BE2C (cell line): ENCODE measurements around the gene SPATA17.

Experiments
- DNase-seq: peaks from one replicate; pipeline ENCODE4 v3.0.0-alpha.2; 2020
- H3K27me3 ChIP-seq: fragments of 250-450 bp; sonication (Bioruptor Pico); 2 replicates; pipeline ENCODE4 v1.5.1; 2020; ENCODE audit warnings: mild to moderate bottlenecking
- H3K36me3 ChIP-seq: fragments of 250-450 bp; sonication (Bioruptor Pico); 2 replicates; pipeline ENCODE4 v1.5.1; 2020; ENCODE audit warnings: mild to moderate bottlenecking
- H3K4me1 ChIP-seq: fragments of 250-450 bp; sonication (Bioruptor Pico); 2 replicates; pipeline ENCODE4 v1.5.1; 2020
- H3K4me3 ChIP-seq: 2 replicates; pipeline ENCODE4 v1.5.1; 2011; ENCODE audit warnings: low read depth, low read length
- H3K9me3 ChIP-seq: fragments of 250-450 bp; sonication (Bioruptor Pico); 2 replicates; pipeline ENCODE4 v1.5.1; 2020
- CTCF ChIP-seq: IDR thresholded peaks from 2 replicates; pipeline ENCODE4 v1.5.1; 2012; ENCODE audit warnings: mild to moderate bottlenecking, low read depth, low read length

SPATA17 gene

GRCh38 chr1:217791091-217791490, 159.9 kb downstream of the SPATA17 start:
- Histone ChIP-seq H3K4me1 (no peaks in the 10 kb centered on the region), H3K4me3 (no peak overlapping the region), H3K27me3 (no peaks in the 10 kb centered on the region), H3K36me3 (no peaks in the 10 kb centered on the region), H3K9me3 (no peaks in the 10 kb centered on the region)
- TF ChIP-seq CTCF: no peak
- DNase-seq: no peak

GRCh38 chr1:217805792-217806191, 174.6 kb downstream of the SPATA17 start:
- no peak for TF ChIP-seq CTCF
- Histone ChIP-seq H3K4me1 (no peaks in the 10 kb centered on the region), H3K4me3 (no peak overlapping the region), H3K36me3 (no peaks in the 10 kb centered on the region), H3K27me3 (no peaks in the 10 kb centered on the region), H3K9me3 (no peaks in the 10 kb centered on the region; the same call in 1 of the 2 replicates)
- no peak for DNase-seq

- TF ChIP-seq CTCF: no peak
- H3K36me3 ChIP-seq: no peaks in the 10 kb centered on the region
- DNase-seq: no peak
- H3K4me3 ChIP-seq: no peak overlapping the region
- H3K9me3 ChIP-seq: no peaks in the 10 kb centered on the region; the same call in 1 of the 2 replicates
- H3K27me3 ChIP-seq: no peaks in the 10 kb centered on the region
- no peaks in the 10 kb centered on the region for H3K4me1 ChIP-seq
Measured at GRCh38 chr1:217812175-217812574, 181.0 kb downstream of the SPATA17 start.

GRCh38 chr1:217813031-217813430, 181.9 kb downstream of the SPATA17 start:
- Histone ChIP-seq H3K36me3 (no peaks in the 10 kb centered on the region), H3K9me3 (no peaks in the 10 kb centered on the region; the same call in 1 of the 2 replicates), H3K4me1 (no peaks in the 10 kb centered on the region), H3K27me3 (no peaks in the 10 kb centered on the region), H3K4me3 (no peak overlapping the region)
- no peak for DNase-seq
- no peak for TF ChIP-seq CTCF

GRCh38 chr1:217837691-217838090, 206.5 kb downstream of the SPATA17 start:
- no peak overlapping the region for H3K4me3 ChIP-seq
- H3K9me3 ChIP-seq: no peaks in the 10 kb centered on the region
- no peak for TF ChIP-seq CTCF
- no peaks in the 10 kb centered on the region for H3K36me3 ChIP-seq
- no peaks in the 10 kb centered on the region for H3K27me3 ChIP-seq
- DNase-seq: no peak
- H3K4me1 ChIP-seq: no peaks in the 10 kb centered on the region

GRCh38 chr1:217839161-217839560, 208.0 kb downstream of the SPATA17 start:
- no peak for TF ChIP-seq CTCF
- H3K4me1 ChIP-seq: no peaks in the 10 kb centered on the region
- DNase-seq: no peak
- no peaks in the 10 kb centered on the region for H3K27me3 ChIP-seq
- no peak overlapping the region for H3K4me3 ChIP-seq
- no peaks in the 10 kb centered on the region for H3K9me3 ChIP-seq
- no peaks in the 10 kb centered on the region for H3K36me3 ChIP-seq
